ENCODE results near the gene RFX6.

RFX6 gene

DNA sequence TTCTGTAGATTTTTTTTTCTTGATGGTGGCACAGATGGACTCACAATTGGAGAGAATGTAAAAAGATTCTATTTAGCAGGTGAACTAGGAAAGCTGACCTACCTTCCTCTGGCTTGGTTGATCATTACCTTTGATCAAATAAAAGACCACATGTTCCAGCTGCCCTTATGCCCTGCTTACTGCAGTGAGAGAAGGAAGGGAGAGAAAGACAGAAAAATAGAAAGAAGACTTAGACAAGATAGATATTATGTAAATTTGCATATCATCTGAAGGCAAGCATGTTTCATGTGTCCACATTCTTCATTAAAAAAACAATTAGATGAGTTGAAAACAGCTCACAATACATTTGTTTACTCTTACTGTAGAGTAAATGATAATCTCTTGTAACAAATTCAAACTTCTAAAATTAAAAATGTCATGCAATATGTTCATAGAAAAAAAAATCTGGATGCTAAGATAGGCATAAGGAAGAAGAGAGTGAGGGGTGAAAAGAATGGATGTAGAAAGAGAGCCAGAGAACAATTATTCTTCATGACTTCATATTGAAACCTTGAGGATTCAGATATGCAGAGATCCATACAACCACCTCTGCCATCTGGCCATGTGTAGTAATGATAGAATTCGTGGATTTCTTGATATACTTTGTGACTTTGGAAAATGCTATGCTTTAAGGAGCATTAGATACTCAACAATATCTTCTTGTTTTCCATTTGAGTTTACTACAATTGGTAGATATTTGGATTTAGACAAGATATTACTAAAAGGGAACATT is 71.7 kb downstream of the RFX6 start:
- H2AFZ ChIP-seq (ENCODE audit: low read depth), result no peak overlapping the region
- no peaks in the 10 kb centered on the region for H3K27me3 ChIP-seq (ENCODE audit: insufficient read depth, low read depth)
- no peaks in the 10 kb centered on the region for H3K79me2 ChIP-seq (ENCODE audit: insufficient read depth, low read depth)
- H3K4me1 ChIP-seq (ENCODE audit: low read depth, poor library complexity, severe bottlenecking), result no peaks in the 10 kb centered on the region
- H3K27ac ChIP-seq, result no peak overlapping the region
- H3K4me3 ChIP-seq (IDR thresholded peaks at IDR 0.05; ENCODE audit: insufficient read depth, low read depth, low read length), result no peak overlapping the region
- H3K4me2 ChIP-seq, result no peak overlapping the region
- no peaks in the 10 kb centered on the region for H3K36me3 ChIP-seq (ENCODE audit: insufficient read depth)
- TF ChIP-seq, protein P1, sequence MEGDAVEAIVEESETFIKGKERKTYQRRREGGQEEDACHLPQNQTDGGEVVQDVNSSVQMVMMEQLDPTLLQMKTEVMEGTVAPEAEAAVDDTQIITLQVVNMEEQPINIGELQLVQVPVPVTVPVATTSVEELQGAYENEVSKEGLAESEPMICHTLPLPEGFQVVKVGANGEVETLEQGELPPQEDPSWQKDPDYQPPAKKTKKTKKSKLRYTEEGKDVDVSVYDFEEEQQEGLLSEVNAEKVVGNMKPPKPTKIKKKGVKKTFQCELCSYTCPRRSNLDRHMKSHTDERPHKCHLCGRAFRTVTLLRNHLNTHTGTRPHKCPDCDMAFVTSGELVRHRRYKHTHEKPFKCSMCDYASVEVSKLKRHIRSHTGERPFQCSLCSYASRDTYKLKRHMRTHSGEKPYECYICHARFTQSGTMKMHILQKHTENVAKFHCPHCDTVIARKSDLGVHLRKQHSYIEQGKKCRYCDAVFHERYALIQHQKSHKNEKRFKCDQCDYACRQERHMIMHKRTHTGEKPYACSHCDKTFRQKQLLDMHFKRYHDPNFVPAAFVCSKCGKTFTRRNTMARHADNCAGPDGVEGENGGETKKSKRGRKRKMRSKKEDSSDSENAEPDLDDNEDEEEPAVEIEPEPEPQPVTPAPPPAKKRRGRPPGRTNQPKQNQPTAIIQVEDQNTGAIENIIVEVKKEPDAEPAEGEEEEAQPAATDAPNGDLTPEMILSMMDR (conservative IDR thresholded peaks at IDR 0.05; ENCODE audit: low read depth, low read length), result no peak
- H3K9ac ChIP-seq, result no peak overlapping the region
- no peaks in the 10 kb centered on the region for H4K20me1 ChIP-seq (ENCODE audit: insufficient read depth)

- no peak overlapping the region for H3K9ac ChIP-seq
- H3K27me3 ChIP-seq (ENCODE audit: insufficient read depth, low read depth), result no peaks in the 10 kb centered on the region
- TF ChIP-seq, protein P1 (conservative IDR thresholded peaks at IDR 0.05; ENCODE audit: low read depth, low read length), result no peak
- no peaks in the 10 kb centered on the region for H3K4me1 ChIP-seq (ENCODE audit: low read depth, poor library complexity, severe bottlenecking)
- H2AFZ ChIP-seq (ENCODE audit: low read depth), result no peak overlapping the region
- no peak overlapping the region for H3K4me3 ChIP-seq (IDR thresholded peaks at IDR 0.05; ENCODE audit: insufficient read depth, low read depth, low read length)
- H4K20me1 ChIP-seq (ENCODE audit: insufficient read depth), result no peaks in the 10 kb centered on the region
- no peaks in the 10 kb centered on the region for H3K79me2 ChIP-seq (ENCODE audit: insufficient read depth, low read depth)
- H3K27ac ChIP-seq, result no peak overlapping the region
- no peak overlapping the region for H3K4me2 ChIP-seq
- no peaks in the 10 kb centered on the region for H3K36me3 ChIP-seq (ENCODE audit: insufficient read depth)
Measured at GRCh38 chr6:116949964-116950363, 72.9 kb downstream of the RFX6 start.

DNA sequence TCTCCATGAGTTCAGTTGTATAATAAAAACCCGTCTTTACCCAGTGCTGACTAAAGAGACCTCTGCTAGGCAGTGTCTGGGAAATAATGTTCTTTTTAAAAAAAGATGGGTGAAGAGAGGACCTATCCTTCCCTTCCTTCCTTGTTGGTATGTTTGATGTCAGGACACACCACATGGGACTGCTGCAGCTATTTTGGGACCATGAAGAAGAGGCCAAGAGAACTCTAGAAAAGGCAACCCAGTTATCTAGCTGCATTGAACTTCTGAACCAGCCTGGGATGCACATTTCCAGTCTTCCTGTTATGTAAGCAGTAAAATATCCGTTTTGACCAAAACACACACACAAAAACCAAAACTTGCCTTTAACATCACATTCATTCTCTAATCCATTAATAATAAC is 77.3 kb downstream of the RFX6 start:
- Histone ChIP-seq H3K36me3 (ENCODE audit: insufficient read depth) (no peaks in the 10 kb centered on the region), H3K79me2 (ENCODE audit: insufficient read depth, low read depth) (no peaks in the 10 kb centered on the region), H2AFZ (ENCODE audit: low read depth) (no peak overlapping the region), H4K20me1 (ENCODE audit: insufficient read depth) (no peaks in the 10 kb centered on the region), H3K4me2 (no peak overlapping the region), H3K4me1 (ENCODE audit: low read depth, poor library complexity, severe bottlenecking) (no peaks in the 10 kb centered on the region), H3K9ac (no peak overlapping the region), H3K27ac (no peak overlapping the region), H3K27me3 (ENCODE audit: insufficient read depth, low read depth) (no peaks in the 10 kb centered on the region; the same call in 1 of the 2 replicates), H3K4me3 (IDR thresholded peaks at IDR 0.05; ENCODE audit: insufficient read depth, low read depth, low read length) (no peak overlapping the region)
- TF ChIP-seq, protein P1 (conservative IDR thresholded peaks at IDR 0.05; ENCODE audit: low read depth, low read length), result no peak

DNA sequence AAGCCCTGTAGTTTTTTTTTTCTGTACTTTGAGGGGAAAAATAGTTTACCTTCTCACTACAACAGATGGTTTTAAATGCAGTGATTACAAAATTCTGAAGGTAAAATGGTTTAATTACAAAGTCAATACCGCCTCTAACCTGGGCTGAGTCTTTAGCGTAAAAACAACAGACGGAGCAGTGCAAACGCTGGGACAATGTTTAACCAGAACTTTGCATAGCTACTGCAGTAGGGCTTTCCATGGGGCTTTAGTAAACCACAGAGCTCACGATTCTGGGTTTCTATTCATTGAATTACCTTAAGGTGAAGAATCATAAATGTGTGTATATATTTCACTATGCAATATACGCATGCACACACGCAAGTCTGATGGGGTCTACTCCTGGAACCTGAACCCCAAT is 77.9 kb downstream of the RFX6 start:
- no peaks in the 10 kb centered on the region; the same call in 1 of the 2 replicates for H3K27me3 ChIP-seq (ENCODE audit: insufficient read depth, low read depth)
- TF ChIP-seq, protein P1 (conservative IDR thresholded peaks at IDR 0.05; ENCODE audit: low read depth, low read length), result no peak
- no peaks in the 10 kb centered on the region for H3K4me1 ChIP-seq (ENCODE audit: low read depth, poor library complexity, severe bottlenecking)
- H3K79me2 ChIP-seq (ENCODE audit: insufficient read depth, low read depth), result no peaks in the 10 kb centered on the region
- no peak overlapping the region for H3K4me3 ChIP-seq (IDR thresholded peaks at IDR 0.05; ENCODE audit: insufficient read depth, low read depth, low read length)
- no peak overlapping the region for H3K9ac ChIP-seq
- H3K27ac ChIP-seq, result no peak overlapping the region
- no peak overlapping the region for H2AFZ ChIP-seq (ENCODE audit: low read depth)
- H3K36me3 ChIP-seq (ENCODE audit: insufficient read depth), result no peaks in the 10 kb centered on the region
- no peaks in the 10 kb centered on the region for H4K20me1 ChIP-seq (ENCODE audit: insufficient read depth)
- no peak overlapping the region for H3K4me2 ChIP-seq

Measured in KMS-11 (cell line).